Embryonic facial prominence (tissue), 1 donor: Measurements from ENCODE around the gene CALCR.

Experiments used
- DNase-seq: peaks from one replicate; pipeline ENCODE4 v3.0.0-alpha.2; 2016; ENCODE audit errors: extremely low spot score

CALCR gene

GRCh38 chr7:93448176-93448575 is 126.3 kb downstream of the CALCR start:
- DNase-seq: no peak

GRCh38 chr7:93447509-93447908 is 127.0 kb downstream of the CALCR start:
- no peak for DNase-seq

- DNase-seq: no peak
Measured at GRCh38 chr7:93442478-93443224, 131.9 kb downstream of the CALCR start.

- DNase-seq: no peak
Measured at GRCh38 chr7:93435791-93436190, 138.7 kb downstream of the CALCR start.

- DNase-seq: no peak
Measured at GRCh38 chr7:93432130-93432529, 142.4 kb downstream of the CALCR start.

- no peak for DNase-seq
Measured at GRCh38 chr7:93430917-93431588, 143.5 kb downstream of the CALCR start.

GRCh38 chr7:93429563-93429962 is 145.0 kb downstream of the CALCR start:
- DNase-seq: no peak

- no peak for DNase-seq
Measured at GRCh38 chr7:93427107-93427506, 147.4 kb downstream of the CALCR start.

- no peak for DNase-seq
Measured at GRCh38 chr7:93426155-93426696, 148.3 kb downstream of the CALCR start.

- DNase-seq: no peak
Measured at GRCh38 chr7:93414574-93414973, 159.9 kb downstream of the CALCR start.

GRCh38 chr7:93409324-93409723 is 165.2 kb downstream of the CALCR start:
- DNase-seq: no peak

GRCh38 chr7:93407239-93407638 is 167.3 kb downstream of the CALCR start:
- DNase-seq: no peak

GRCh38 chr7:93402944-93403343 is 171.6 kb downstream of the CALCR start:
- no peak for DNase-seq

- no peak for DNase-seq
Measured at GRCh38 chr7:93399642-93400041, 174.9 kb downstream of the CALCR start.

- no peak for DNase-seq
Measured at GRCh38 chr7:93392984-93393383, 181.5 kb downstream of the CALCR start.

GRCh38 chr7:93390660-93391059 is 183.9 kb downstream of the CALCR start:
- no peak for DNase-seq

- DNase-seq: no peak
Measured at GRCh38 chr7:93382362-93382761, 192.2 kb downstream of the CALCR start.

GRCh38 chr7:93378131-93378760 is 196.3 kb downstream of the CALCR start:
- no peak for DNase-seq

GRCh38 chr7:93375603-93376002 is 198.9 kb downstream of the CALCR start:
- DNase-seq: no peak
